IPS DF 19.7 (cell line): Measurements from ENCODE around the gene MCC.

Experiments
- DNase-seq: peaks from one replicate; pipeline ENCODE4 v3.0.0-alpha.2; 2013; ENCODE audit warnings: low read depth, low spot score

The MCC gene

GRCh38 chr5:113249206-113249605 lies 239.0 kb downstream of the MCC start:
- DNase-seq, result no peak

GRCh38 chr5:113246361-113246870 lies 241.8 kb downstream of the MCC start:
- DNase-seq, result no peak

- DNase-seq, result no peak
Measured at GRCh38 chr5:113245427-113246225, 242.6 kb downstream of the MCC start.

GRCh38 chr5:113244966-113245365 lies 243.3 kb downstream of the MCC start:
- DNase-seq, result no peak

- DNase-seq, result no peak
Measured at GRCh38 chr5:113243349-113243664, 244.9 kb downstream of the MCC start.

GRCh38 chr5:113242481-113243348 lies 245.5 kb downstream of the MCC start:
- DNase-seq, result no peak

- DNase-seq, result no peak
Measured at GRCh38 chr5:113240951-113241726, 247.1 kb downstream of the MCC start.

- no peak for DNase-seq
Measured at GRCh38 chr5:113240032-113240431, 248.2 kb downstream of the MCC start.

GRCh38 chr5:113237893-113238292 lies 250.4 kb downstream of the MCC start:
- DNase-seq, result no peak

GRCh38 chr5:113236536-113237288 lies 251.5 kb downstream of the MCC start:
- no peak for DNase-seq

GRCh38 chr5:113235884-113236283 lies 252.4 kb downstream of the MCC start:
- DNase-seq, result no peak

- DNase-seq, result no peak
Measured at GRCh38 chr5:113234546-113234945, 253.7 kb downstream of the MCC start.

- DNase-seq, result no peak
Measured at GRCh38 chr5:113233606-113234005, 254.6 kb downstream of the MCC start.

- no peak for DNase-seq
Measured at GRCh38 chr5:113232667-113233066, 255.6 kb downstream of the MCC start.

GRCh38 chr5:113232221-113232620 lies 256.0 kb downstream of the MCC start:
- no peak for DNase-seq

GRCh38 chr5:113231653-113232000 lies 256.6 kb downstream of the MCC start:
- no peak for DNase-seq

- DNase-seq, result no peak
Measured at GRCh38 chr5:113230711-113231652, 257.3 kb downstream of the MCC start.

GRCh38 chr5:113227798-113228197 lies 260.5 kb downstream of the MCC start:
- DNase-seq, result no peak

GRCh38 chr5:113226116-113226736 lies 262.0 kb downstream of the MCC start:
- DNase-seq, result no peak

- no peak for DNase-seq
Measured at GRCh38 chr5:113225259-113225658, 263.0 kb downstream of the MCC start.
